Breast epithelium (tissue), 3 donors: ENCODE measurements around the gene RAB14.

Experiments
- POLR2A ChIP-seq: fragments of 450-650 bp; IDR thresholded peaks from one replicate; pipeline ENCODE4 v1.6.1; 2016; ENCODE audit warnings: antibody characterized with exemption, mild to moderate bottlenecking, moderate library complexity
- TF ChIP-seq, protein P1 (sequence below), 3 donors: fragments of 450-650 bp; IDR thresholded peaks; one replicate each; pipeline ENCODE4 v1.5.1; 2016 to 2017; ENCODE audit warnings: antibody characterized with exemption in 3 of 3, mild to moderate bottlenecking in 3 of 3, moderate library complexity in 3 of 3

DNA sequence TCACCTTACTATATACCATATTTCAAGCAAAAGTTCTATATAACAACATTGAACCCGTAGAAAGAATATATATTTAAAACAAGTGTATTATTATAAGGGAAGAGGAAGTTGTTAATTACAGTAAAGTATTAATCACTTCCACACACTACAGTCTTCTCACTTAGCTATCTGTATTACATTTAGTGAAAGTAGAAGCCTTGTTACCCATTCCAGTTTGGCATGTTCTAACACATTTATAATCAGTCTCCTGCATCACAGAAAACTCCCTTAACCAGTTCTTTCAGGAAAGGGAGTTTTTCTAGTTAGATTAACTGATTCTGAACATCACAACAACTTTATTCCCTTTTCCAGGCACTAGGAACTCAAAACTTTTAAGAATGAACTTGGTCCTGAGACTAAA is 6.9 kb downstream of the RAB14 start:
- TF ChIP-seq, protein P1, sequence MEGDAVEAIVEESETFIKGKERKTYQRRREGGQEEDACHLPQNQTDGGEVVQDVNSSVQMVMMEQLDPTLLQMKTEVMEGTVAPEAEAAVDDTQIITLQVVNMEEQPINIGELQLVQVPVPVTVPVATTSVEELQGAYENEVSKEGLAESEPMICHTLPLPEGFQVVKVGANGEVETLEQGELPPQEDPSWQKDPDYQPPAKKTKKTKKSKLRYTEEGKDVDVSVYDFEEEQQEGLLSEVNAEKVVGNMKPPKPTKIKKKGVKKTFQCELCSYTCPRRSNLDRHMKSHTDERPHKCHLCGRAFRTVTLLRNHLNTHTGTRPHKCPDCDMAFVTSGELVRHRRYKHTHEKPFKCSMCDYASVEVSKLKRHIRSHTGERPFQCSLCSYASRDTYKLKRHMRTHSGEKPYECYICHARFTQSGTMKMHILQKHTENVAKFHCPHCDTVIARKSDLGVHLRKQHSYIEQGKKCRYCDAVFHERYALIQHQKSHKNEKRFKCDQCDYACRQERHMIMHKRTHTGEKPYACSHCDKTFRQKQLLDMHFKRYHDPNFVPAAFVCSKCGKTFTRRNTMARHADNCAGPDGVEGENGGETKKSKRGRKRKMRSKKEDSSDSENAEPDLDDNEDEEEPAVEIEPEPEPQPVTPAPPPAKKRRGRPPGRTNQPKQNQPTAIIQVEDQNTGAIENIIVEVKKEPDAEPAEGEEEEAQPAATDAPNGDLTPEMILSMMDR (IDR thresholded peaks at IDR 0.05): no peak
- TF ChIP-seq POLR2A: no peak
